HL-60 (cell line): ENCODE results near the gene RSPH9.
"Not testable (repeated sequence)": the region's sequence is repeated elsewhere in the genome, so short reads cannot be mapped to it uniquely, and the experiment has no call there.

Experiments
- DNase-seq, 2 experiments: peaks; one replicate each; pipeline ENCODE4 v3.0.0-alpha.2; 2010 to 2020; ENCODE audit warnings: low read depth in 1 of 2, low spot score in 1 of 2
- H3K27ac ChIP-seq: fragments of 250-450 bp; sonication (Bioruptor Pico); replicated peaks from 2 replicates; pipeline ENCODE4 v1.5.1; 2020; ENCODE audit warnings: mild to moderate bottlenecking, moderate library complexity
- H3K27me3 ChIP-seq: fragments of 250-450 bp; sonication (Bioruptor Pico); 2 replicates; pipeline ENCODE4 v1.5.1; 2021; ENCODE audit warnings: mild to moderate bottlenecking, moderate library complexity; ENCODE audit not compliant: insufficient read depth, poor library complexity, severe bottlenecking
- H3K4me3 ChIP-seq: replicated peaks from 2 replicates; pipeline ENCODE4 v1.5.1; 2011; ENCODE audit warnings: mild to moderate bottlenecking, control low read depth, low read length; ENCODE audit not compliant: insufficient read depth
- CTCF ChIP-seq: IDR thresholded peaks from one replicate; pipeline ENCODE4 v1.5.1; 2011; ENCODE audit warnings: low read length, control low read depth, inconsistent platforms; ENCODE audit not compliant: insufficient read depth
- GABPA ChIP-seq: IDR thresholded peaks from 2 replicates; pipeline ENCODE4 v1.6.1; 2012; ENCODE audit warnings: low read depth
- POLR2AphosphoS5 ChIP-seq: IDR thresholded peaks from 2 replicates; pipeline ENCODE4 v1.6.1; 2012; ENCODE audit warnings: low read depth
- SPI1 ChIP-seq: IDR thresholded peaks from 2 replicates; pipeline ENCODE4 v1.6.1; 2012; ENCODE audit warnings: low read depth, mild to moderate bottlenecking, borderline replicate concordance
- TF ChIP-seq, protein P1 (sequence below): IDR thresholded peaks from 2 replicates; pipeline ENCODE4 v1.6.1; 2012; ENCODE audit warnings: low read depth; ENCODE audit not compliant: insufficient replicate concordance

Gene RSPH9

GRCh38 chr6:43698584-43699349 lies 53.9 kb downstream of the RSPH9 start:
- Histone ChIP-seq H3K4me3 (no peak overlapping the region), H3K27ac (no peak overlapping the region), H3K27me3 (no peaks in the 10 kb centered on the region)
- DNase-seq, result no peak
- TF ChIP-seq POLR2AphosphoS5 (no peak), SPI1 (no peak), GABPA (no peak), CTCF (no peak)
- TF ChIP-seq, protein P1, sequence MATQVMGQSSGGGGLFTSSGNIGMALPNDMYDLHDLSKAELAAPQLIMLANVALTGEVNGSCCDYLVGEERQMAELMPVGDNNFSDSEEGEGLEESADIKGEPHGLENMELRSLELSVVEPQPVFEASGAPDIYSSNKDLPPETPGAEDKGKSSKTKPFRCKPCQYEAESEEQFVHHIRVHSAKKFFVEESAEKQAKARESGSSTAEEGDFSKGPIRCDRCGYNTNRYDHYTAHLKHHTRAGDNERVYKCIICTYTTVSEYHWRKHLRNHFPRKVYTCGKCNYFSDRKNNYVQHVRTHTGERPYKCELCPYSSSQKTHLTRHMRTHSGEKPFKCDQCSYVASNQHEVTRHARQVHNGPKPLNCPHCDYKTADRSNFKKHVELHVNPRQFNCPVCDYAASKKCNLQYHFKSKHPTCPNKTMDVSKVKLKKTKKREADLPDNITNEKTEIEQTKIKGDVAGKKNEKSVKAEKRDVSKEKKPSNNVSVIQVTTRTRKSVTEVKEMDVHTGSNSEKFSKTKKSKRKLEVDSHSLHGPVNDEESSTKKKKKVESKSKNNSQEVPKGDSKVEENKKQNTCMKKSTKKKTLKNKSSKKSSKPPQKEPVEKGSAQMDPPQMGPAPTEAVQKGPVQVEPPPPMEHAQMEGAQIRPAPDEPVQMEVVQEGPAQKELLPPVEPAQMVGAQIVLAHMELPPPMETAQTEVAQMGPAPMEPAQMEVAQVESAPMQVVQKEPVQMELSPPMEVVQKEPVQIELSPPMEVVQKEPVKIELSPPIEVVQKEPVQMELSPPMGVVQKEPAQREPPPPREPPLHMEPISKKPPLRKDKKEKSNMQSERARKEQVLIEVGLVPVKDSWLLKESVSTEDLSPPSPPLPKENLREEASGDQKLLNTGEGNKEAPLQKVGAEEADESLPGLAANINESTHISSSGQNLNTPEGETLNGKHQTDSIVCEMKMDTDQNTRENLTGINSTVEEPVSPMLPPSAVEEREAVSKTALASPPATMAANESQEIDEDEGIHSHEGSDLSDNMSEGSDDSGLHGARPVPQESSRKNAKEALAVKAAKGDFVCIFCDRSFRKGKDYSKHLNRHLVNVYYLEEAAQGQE, result no peak

- Histone ChIP-seq H3K27me3 (no peaks in the 10 kb centered on the region), H3K4me3 (no peak overlapping the region), H3K27ac (no peak overlapping the region)
- DNase-seq, result no peak
- TF ChIP-seq CTCF (no peak), GABPA (no peak), SPI1 (no peak), POLR2AphosphoS5 (no peak)
- TF ChIP-seq, protein P1, result no peak
Measured at GRCh38 chr6:43699564-43700186, 54.8 kb downstream of the RSPH9 start.

- not testable (repeated sequence) for H3K27me3 ChIP-seq, H3K27ac ChIP-seq, DNase-seq, H3K4me3 ChIP-seq
Measured at GRCh38 chr6:43700939-43701560, 56.2 kb downstream of the RSPH9 start.

DNA sequence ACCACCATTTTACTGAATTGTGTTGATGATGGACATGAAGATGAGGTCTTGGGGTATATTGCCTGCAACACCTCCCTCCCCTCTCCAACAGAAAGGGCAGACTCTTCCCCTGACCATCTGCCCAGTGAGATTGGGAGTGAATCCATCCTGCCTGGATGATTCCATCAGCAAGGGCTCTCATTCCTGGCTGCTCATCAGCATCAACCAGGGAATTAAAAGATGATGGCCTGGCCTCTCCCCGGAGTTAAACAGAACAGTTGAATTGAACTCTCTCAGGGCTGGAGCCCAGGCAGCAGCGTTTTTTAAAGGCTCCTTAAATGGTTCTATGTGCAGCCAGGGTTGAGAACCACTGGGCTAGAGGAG lies 57.3 kb downstream of the RSPH9 start:
- no peaks in the 10 kb centered on the region for H3K27me3 ChIP-seq

More for the DNA sequence above, 57.3 kb downstream of the RSPH9 start:
- H3K4me3 ChIP-seq, result no peak overlapping the region
- no peak for DNase-seq
- TF ChIP-seq POLR2AphosphoS5, result no peak
- TF ChIP-seq SPI1, result no peak
- TF ChIP-seq CTCF, result no peak
- no peak for TF ChIP-seq GABPA
- TF ChIP-seq, protein P1, result no peak
- H3K27ac ChIP-seq, result no peak overlapping the region
